ENCODE results near the gene CYYR1. TPM values are rescaled to one million over a fixed set of nuclear protein-coding genes. Genes with fewer than 3 reads are reported as not detected.

Gene CYYR1
- polyA plus RNA-seq, 2 of the 4 experiments (the other 2 are of a cell fraction) = not detected

GRCh38 chr21:26550326-26550725 is 22.8 kb downstream of the CYYR1 start:
- no peaks in the 10 kb centered on the region for H3K9me3 ChIP-seq
- TF ChIP-seq ZFP36 (IDR thresholded peaks at IDR 0.05; ENCODE audit: borderline replicate concordance, partially characterized antibody) (no peak), RAD21 (conservative IDR thresholded peaks at IDR 0.05 in 1 of 2, IDR thresholded peaks at IDR 0.05 in 1 of 2) (no peak), HEYL (CRISPR knock-in tag; IDR thresholded peaks at IDR 0.05) (no peak), CBX2 (IDR thresholded peaks at IDR 0.05; ENCODE audit: borderline replicate concordance, low read depth) (no peak), FOSL2 (IDR thresholded peaks at IDR 0.05) (no peak), FOSL2 (CRISPR knock-in tag; IDR thresholded peaks at IDR 0.05) (no peak), CEBPB (IDR thresholded peaks at IDR 0.05) (no peak), MAX (IDR thresholded peaks at IDR 0.05) (no peak)
- H3K4me2 ChIP-seq = no peak overlapping the region
- no peaks in the 10 kb centered on the region for H3K4me1 ChIP-seq
- no peak for ATAC-seq
- 44% methylated on average over 2 of the region's 2 CpGs for WGBS (ENCODE audit: missing lambda C conversion rate)
- H3K4me3 ChIP-seq = no peak overlapping the region
- ChIA-PET POLR2A (no interaction called here), CTCF (no interaction called here)
- DNase-seq (ENCODE audit: low read depth in 1 of 2, low spot score in 1 of 2) = no peak
- H3K27ac ChIP-seq = no peak overlapping the region
- no peak for FAIRE-seq

- FAIRE-seq = no peak
- CTCF ChIA-PET = no interaction called here
- WGBS (ENCODE audit: missing lambda C conversion rate) = 51% methylated on average over 8 of the region's 8 CpGs
Observed at GRCh38 chr21:26546446-26547097, 26.5 kb downstream of the CYYR1 start.

GRCh38 chr21:26544201-26544775 is 28.8 kb downstream of the CYYR1 start:
- DNase-seq (ENCODE audit: low read depth in 1 of 2, low spot score in 1 of 2) (no peak), FAIRE-seq (no peak), ATAC-seq (no peak)
- H3K9me3 ChIP-seq = no peaks in the 10 kb centered on the region
- H3K4me3 ChIP-seq = no peak overlapping the region
- H3K27ac ChIP-seq = no peak overlapping the region
- ChIA-PET CTCF (no interaction called here), POLR2A (no interaction called here)
- H3K4me2 ChIP-seq = no peak overlapping the region
- TF ChIP-seq HDAC2 (IDR thresholded peaks at IDR 0.05) (no peak), BCL3 (IDR thresholded peaks at IDR 0.05) (no peak), GATA3 (IDR thresholded peaks at IDR 0.05; ENCODE audit: borderline replicate concordance) (no peak), ELK1 (IDR thresholded peaks at IDR 0.05; ENCODE audit: low read depth, low read length) (no peak), JUN (IDR thresholded peaks at IDR 0.05) (no peak), NPAS2 (CRISPR knock-in tag; IDR thresholded peaks at IDR 0.05; ENCODE audit: borderline replicate concordance) (no peak), USF2 (IDR thresholded peaks at IDR 0.05) (no peak), POLR2A (IDR thresholded peaks at IDR 0.05; ENCODE audit: low read length) (no peak), CBX2 (IDR thresholded peaks at IDR 0.05; ENCODE audit: borderline replicate concordance, low read depth) (no peak), MAFK (IDR thresholded peaks at IDR 0.05; ENCODE audit: partially characterized antibody) (no peak), EHF (CRISPR knock-in tag; IDR thresholded peaks at IDR 0.05) (no peak), ZC3H11A (IDR thresholded peaks at IDR 0.05) (no peak), FOXS1 (CRISPR knock-in tag; IDR thresholded peaks at IDR 0.05) (no peak), E2F6 (IDR thresholded peaks at IDR 0.05; ENCODE audit: borderline replicate concordance, low read depth) (no peak), HOXB13 (CRISPR knock-in tag; IDR thresholded peaks at IDR 0.05; ENCODE audit: low read depth) (no peak), RCOR1 (IDR thresholded peaks at IDR 0.05; ENCODE audit: low read depth, low read length) (no peak)
- H3K4me1 ChIP-seq = no peaks in the 10 kb centered on the region
- 30% methylated on average over 7 of the region's 7 CpGs for WGBS (ENCODE audit: missing lambda C conversion rate)

More at GRCh38 chr21:26546446-26547097, 26.5 kb downstream of the CYYR1 start:
- Histone ChIP-seq H3K27ac (no peak overlapping the region), H3K4me3 (no peak overlapping the region), H3K9me3 (no peaks in the 10 kb centered on the region), H3K4me2 (no peak overlapping the region), H3K4me1 (no peaks in the 10 kb centered on the region)
- TF ChIP-seq JUNB (IDR thresholded peaks at IDR 0.05) (no peak), FOXS1 (CRISPR knock-in tag; IDR thresholded peaks at IDR 0.05) (no peak), E2F6 (IDR thresholded peaks at IDR 0.05; ENCODE audit: borderline replicate concordance, low read depth) (no peak), PBX3 (IDR thresholded peaks at IDR 0.05) (no peak), CHD2 (IDR thresholded peaks at IDR 0.05; ENCODE audit: low read length, partially characterized antibody) (no peak), CBX8 (IDR thresholded peaks at IDR 0.05) (no peak), EP300 (IDR thresholded peaks at IDR 0.05) (no peak)
- POLR2A ChIA-PET = no interaction called here
- DNase-seq (ENCODE audit: low read depth in 1 of 2, low spot score in 1 of 2) (no peak), ATAC-seq (no peak)

All from A549 (cell line).